Measurements from ENCODE around the gene SDK2. TPM values are rescaled to one million over a fixed set of nuclear protein-coding genes. Genes with fewer than 3 reads are reported as not detected.

Gene SDK2
- total and polyA plus RNA-seq, 7 experiments from 2014 or later = 0.64 to 14.1 (median 8.2) TPM

DNA sequence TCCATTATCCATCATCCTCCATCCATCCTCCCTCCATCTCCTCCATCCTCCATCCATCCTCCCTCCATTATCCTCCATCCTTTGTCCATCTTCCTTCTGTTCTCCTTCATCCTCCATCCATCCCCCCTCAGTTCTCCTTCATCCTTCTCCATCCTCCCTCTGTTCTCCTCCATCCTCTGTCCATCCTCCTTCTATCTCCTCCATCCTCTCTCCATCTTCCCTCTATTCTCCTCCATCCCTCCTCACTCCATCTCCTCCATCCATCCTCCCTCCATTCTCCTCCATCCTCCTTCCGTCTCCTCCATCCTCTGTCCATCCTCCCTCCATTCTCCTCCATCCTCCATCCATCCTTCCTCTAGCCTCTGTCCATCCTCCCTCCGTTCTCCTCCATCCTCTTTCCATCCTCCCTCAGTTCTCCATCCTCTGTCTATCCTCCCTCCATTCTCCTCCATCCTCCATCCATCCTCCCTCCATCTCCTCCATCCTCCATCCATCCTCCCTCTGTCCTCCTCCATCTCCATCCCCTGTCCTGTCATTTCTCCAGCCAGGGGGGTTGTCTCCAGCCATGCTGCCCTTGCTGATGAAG, 143.7 kb downstream of the SDK2 start:
- H3K27ac ChIP-seq (ENCODE audit: low read depth, low read length) = no peak overlapping the region
- ChIA-PET POLR2A (interaction anchor here (0.7 kb wide), 1 partner anchor 225 kb away, joined by 3 read pairs; no protein-coding TSS in a partner anchor), CTCF (no interaction called here)
- no peaks in the 10 kb centered on the region for H3K36me3 ChIP-seq (ENCODE audit: control insufficient read depth in 2 of 3, insufficient read depth in 3 of 3, low read length in 3 of 3)
- H3K4me1 ChIP-seq (ENCODE audit: control insufficient read depth in 2 of 2, insufficient read depth in 2 of 2, low read length in 2 of 2) = no peaks in the 10 kb centered on the region
- H3K27me3 Mint-ChIP-seq = peaks cover 0 to 12% (median 0%) of the 10 kb centered on the region in 5 donors
- H3K4me3 ChIP-seq (ENCODE audit: low read length) = no peak overlapping the region
- intact Hi-C loops (cut with micrococcal nuclease) = no loop called here
- H3K4me1 Mint-ChIP-seq = peaks cover 0 to 12% (median 0%) of the 10 kb centered on the region in 7 donors
- no peaks in the 10 kb centered on the region for H3K9me3 ChIP-seq (ENCODE audit: control insufficient read depth in 2 of 3, low read length in 3 of 3)
- H3K36me3 Mint-ChIP-seq = peaks cover 0 to 30% (median 11%) of the 10 kb centered on the region in 5 donors
- H3K27ac Mint-ChIP-seq = no peak overlapping the region
- H3K4me3 Mint-ChIP-seq = no peak overlapping the region
- ATAC-seq (no peak), DNase-seq (no peak)
- H3K27me3 ChIP-seq (ENCODE audit: control insufficient read depth in 2 of 2, insufficient read depth in 2 of 2, low read length in 2 of 2) = no peaks in the 10 kb centered on the region
- no peaks in the 10 kb centered on the region for H3K9me3 Mint-ChIP-seq

DNA sequence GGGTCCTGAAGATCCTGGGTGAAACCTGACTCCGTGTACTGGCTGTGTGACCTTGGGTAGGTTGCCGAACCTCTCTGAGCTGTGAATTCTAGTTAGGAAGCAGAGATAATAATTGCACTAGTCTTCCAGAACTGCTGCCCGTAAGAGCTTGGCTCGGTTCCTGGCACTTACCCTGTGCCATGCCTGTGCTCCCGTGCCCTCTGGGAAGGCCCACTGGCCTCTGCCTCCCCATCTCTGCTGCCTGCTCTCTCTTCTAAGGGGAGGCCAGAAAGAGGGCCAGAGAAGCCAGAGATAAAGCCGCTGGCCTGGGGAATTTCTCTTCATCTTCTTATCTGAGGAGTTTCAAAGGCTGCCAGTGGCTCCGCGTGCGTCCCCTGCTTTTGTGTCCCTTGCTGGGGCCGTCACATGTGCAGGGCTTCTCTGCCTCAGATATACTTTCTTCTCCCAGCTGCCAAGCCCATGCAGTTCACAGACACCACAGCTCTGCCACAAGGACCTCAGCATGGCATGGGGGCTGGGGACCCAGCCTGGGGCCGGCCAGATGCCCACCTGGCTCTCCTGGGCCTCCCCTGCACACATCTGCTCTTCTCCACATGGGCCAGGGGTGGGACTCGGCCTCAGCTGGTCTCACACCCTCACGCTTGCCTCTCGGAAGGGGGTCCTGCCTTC, 145.2 kb downstream of the SDK2 start:
- Histone ChIP-seq H3K4me1 (ENCODE audit: control insufficient read depth in 2 of 2, insufficient read depth in 2 of 2, low read length in 2 of 2) (no peaks in the 10 kb centered on the region), H3K9me3 (ENCODE audit: control insufficient read depth in 2 of 3, low read length in 3 of 3) (no peaks in the 10 kb centered on the region), H3K36me3 (ENCODE audit: control insufficient read depth in 2 of 3, insufficient read depth in 3 of 3, low read length in 3 of 3) (no peaks in the 10 kb centered on the region), H3K27ac (ENCODE audit: low read depth, low read length) (no peak overlapping the region), H3K27me3 (ENCODE audit: control insufficient read depth in 2 of 2, insufficient read depth in 2 of 2, low read length in 2 of 2) (no peaks in the 10 kb centered on the region), H3K4me3 (ENCODE audit: low read length) (no peak overlapping the region)
- H3K4me1 Mint-ChIP-seq = peaks cover 0 to 12% (median 0%) of the 10 kb centered on the region in 7 donors
- H3K27ac Mint-ChIP-seq = no peak overlapping the region
- no peak overlapping the region for H3K4me3 Mint-ChIP-seq
- ChIA-PET CTCF (no interaction called here), POLR2A (no interaction called here)
- intact Hi-C loops (cut with micrococcal nuclease) = no loop called here
- DNase-seq (no peak), ATAC-seq (no peak)
- peaks cover 0 to 23% (median 10%) of the 10 kb centered on the region in 5 donors for H3K36me3 Mint-ChIP-seq
- peaks cover 0 to 12% (median 0%) of the 10 kb centered on the region in 5 donors for H3K27me3 Mint-ChIP-seq
- no peaks in the 10 kb centered on the region for H3K9me3 Mint-ChIP-seq

DNA sequence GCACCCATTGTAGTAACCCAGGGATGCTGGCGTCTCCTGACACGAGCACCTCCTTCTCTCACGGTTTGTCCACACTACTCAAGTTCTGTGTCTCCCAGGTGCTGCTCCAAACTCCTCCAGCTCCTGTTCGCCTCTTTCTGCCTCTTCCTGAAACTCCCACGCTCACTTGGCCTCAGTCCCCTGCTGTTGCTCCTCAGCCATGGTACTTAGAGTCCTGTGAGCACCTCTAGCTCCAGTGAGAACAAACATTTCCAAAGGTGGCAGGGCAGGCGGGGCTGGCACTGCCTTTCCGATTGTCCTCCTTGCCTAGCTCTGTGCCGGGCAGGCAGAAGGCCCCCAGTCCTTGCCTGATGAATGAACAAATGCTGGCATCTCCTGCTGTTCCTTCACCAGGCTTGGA, 146.1 kb downstream of the SDK2 start:
- H3K9me3 Mint-ChIP-seq = no peaks in the 10 kb centered on the region
- ChIA-PET CTCF (no interaction called here), POLR2A (no interaction called here)
- intact Hi-C loops (cut with micrococcal nuclease) = no loop called here
- no peaks in the 10 kb centered on the region for H3K36me3 ChIP-seq (ENCODE audit: control insufficient read depth in 2 of 3, insufficient read depth in 3 of 3, low read length in 3 of 3)
- H3K4me3 ChIP-seq (ENCODE audit: low read length) = no peak overlapping the region
- ATAC-seq = no peak
- peaks cover 0 to 15% (median 1%) of the 10 kb centered on the region in 5 donors for H3K36me3 Mint-ChIP-seq
- DNase-seq = no peak
- H3K27me3 Mint-ChIP-seq = peaks cover 0 to 12% (median 0%) of the 10 kb centered on the region in 5 donors
- no peak overlapping the region for H3K27ac Mint-ChIP-seq
- no peaks in the 10 kb centered on the region for H3K27me3 ChIP-seq (ENCODE audit: control insufficient read depth in 2 of 2, insufficient read depth in 2 of 2, low read length in 2 of 2)
- no peaks in the 10 kb centered on the region for H3K4me1 ChIP-seq (ENCODE audit: control insufficient read depth in 2 of 2, insufficient read depth in 2 of 2, low read length in 2 of 2)
- no peak overlapping the region for H3K4me3 Mint-ChIP-seq
- peaks cover 0 to 12% (median 0%) of the 10 kb centered on the region in 7 donors for H3K4me1 Mint-ChIP-seq
- H3K27ac ChIP-seq (ENCODE audit: low read depth, low read length) = no peak overlapping the region
- H3K9me3 ChIP-seq (ENCODE audit: control insufficient read depth in 2 of 3, low read length in 3 of 3) = no peaks in the 10 kb centered on the region

GRCh38 chr17:73497721-73498120, 146.5 kb downstream of the SDK2 start:
- no peak overlapping the region for H3K4me3 Mint-ChIP-seq
- H3K36me3 ChIP-seq (ENCODE audit: control insufficient read depth in 2 of 3, insufficient read depth in 3 of 3, low read length in 3 of 3) = no peaks in the 10 kb centered on the region
- ATAC-seq = no peak
- H3K9me3 ChIP-seq (ENCODE audit: control insufficient read depth in 2 of 3, low read length in 3 of 3) = no peaks in the 10 kb centered on the region
- peaks cover 0 to 12% (median 0%) of the 10 kb centered on the region in 7 donors for H3K4me1 Mint-ChIP-seq
- no peaks in the 10 kb centered on the region for H3K9me3 Mint-ChIP-seq
- H3K27ac ChIP-seq (ENCODE audit: low read depth, low read length) = no peak overlapping the region
- no peaks in the 10 kb centered on the region for H3K27me3 ChIP-seq (ENCODE audit: control insufficient read depth in 2 of 2, insufficient read depth in 2 of 2, low read length in 2 of 2)
- H3K4me3 ChIP-seq (ENCODE audit: low read length) = no peak overlapping the region
- H3K27ac Mint-ChIP-seq = peak overlapping the region in 2 of 9 donors; percentile 1 to 39
- no peak for DNase-seq
- intact Hi-C loops (cut with micrococcal nuclease) = no loop called here
- peaks cover 0 to 12% (median 0%) of the 10 kb centered on the region in 5 donors for H3K27me3 Mint-ChIP-seq
- H3K36me3 Mint-ChIP-seq = peaks cover 0 to 10% (median 0%) of the 10 kb centered on the region in 5 donors
- POLR2A ChIA-PET = no interaction called here
- CTCF ChIA-PET = no interaction called here
- H3K4me1 ChIP-seq (ENCODE audit: control insufficient read depth in 2 of 2, insufficient read depth in 2 of 2, low read length in 2 of 2) = no peaks in the 10 kb centered on the region

DNA sequence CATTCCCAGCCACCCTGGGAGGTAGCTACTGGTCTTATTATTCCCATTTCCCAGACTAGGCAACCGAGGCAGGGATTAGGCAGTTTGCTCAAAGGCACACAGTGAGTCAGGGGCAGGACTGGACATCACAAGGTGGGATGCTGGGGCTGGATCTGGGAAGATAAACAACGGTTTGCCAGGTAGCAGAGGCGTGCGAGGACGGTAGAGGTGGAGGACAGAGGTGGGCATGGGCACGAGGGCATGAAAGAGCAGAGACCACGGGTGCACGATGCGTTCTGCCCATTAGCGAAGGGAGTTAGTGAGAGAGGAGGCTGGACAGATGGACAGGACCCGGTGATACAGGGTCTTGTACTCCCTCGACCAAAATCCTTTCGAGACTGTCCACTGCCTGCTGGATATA, 148.0 kb downstream of the SDK2 start:
- intact Hi-C loops (cut with micrococcal nuclease) = no loop called here
- Histone ChIP-seq H3K4me3 (ENCODE audit: low read length) (no peak overlapping the region), H3K9me3 (ENCODE audit: control insufficient read depth in 2 of 3, low read length in 3 of 3) (no peaks in the 10 kb centered on the region), H3K27ac (ENCODE audit: low read depth, low read length) (no peak overlapping the region), H3K27me3 (ENCODE audit: control insufficient read depth in 2 of 2, insufficient read depth in 2 of 2, low read length in 2 of 2) (no peaks in the 10 kb centered on the region), H3K4me1 (ENCODE audit: control insufficient read depth in 2 of 2, insufficient read depth in 2 of 2, low read length in 2 of 2) (no peaks in the 10 kb centered on the region), H3K36me3 (ENCODE audit: control insufficient read depth in 2 of 3, insufficient read depth in 3 of 3, low read length in 3 of 3) (no peaks in the 10 kb centered on the region)
- H3K9me3 Mint-ChIP-seq = peaks cover 0 to 2% (median 0%) of the 10 kb centered on the region in 11 donors
- ChIA-PET CTCF (no interaction called here), POLR2A (no interaction called here)
- no peak for DNase-seq
- peaks cover 0 to 12% (median 0%) of the 10 kb centered on the region in 5 donors for H3K27me3 Mint-ChIP-seq
- H3K4me3 Mint-ChIP-seq = no peak overlapping the region
- no peak for ATAC-seq
- H3K4me1 Mint-ChIP-seq = peaks cover 0 to 12% (median 0%) of the 10 kb centered on the region in 7 donors
- peak overlapping the region in 1 of 9 donors; percentile 70 for H3K27ac Mint-ChIP-seq
- H3K36me3 Mint-ChIP-seq = peaks cover 0 to 10% (median 0%) of the 10 kb centered on the region in 5 donors

- Histone ChIP-seq H3K9me3 (ENCODE audit: control insufficient read depth in 2 of 3, low read length in 3 of 3) (no peaks in the 10 kb centered on the region), H3K4me1 (ENCODE audit: control insufficient read depth in 2 of 2, insufficient read depth in 2 of 2, low read length in 2 of 2) (no peaks in the 10 kb centered on the region), H3K27me3 (ENCODE audit: control insufficient read depth in 2 of 2, insufficient read depth in 2 of 2, low read length in 2 of 2) (no peaks in the 10 kb centered on the region), H3K4me3 (ENCODE audit: low read length) (no peak overlapping the region), H3K27ac (ENCODE audit: low read depth, low read length) (no peak overlapping the region), H3K36me3 (ENCODE audit: control insufficient read depth in 2 of 3, insufficient read depth in 3 of 3, low read length in 3 of 3) (no peaks in the 10 kb centered on the region)
- H3K4me1 Mint-ChIP-seq = peaks cover 0 to 12% (median 0%) of the 10 kb centered on the region in 7 donors
- H3K9me3 Mint-ChIP-seq = peaks cover 0 to 2% (median 0%) of the 10 kb centered on the region in 11 donors
- DNase-seq (no peak), ATAC-seq (no peak)
- H3K27ac Mint-ChIP-seq = peak overlapping the region in 1 of 9 donors; percentile 36
- POLR2A ChIA-PET = no interaction called here
- H3K4me3 Mint-ChIP-seq = no peak overlapping the region
- intact Hi-C loops (cut with micrococcal nuclease) = no loop called here
- peaks cover 0 to 10% (median 0%) of the 10 kb centered on the region in 5 donors for H3K27me3 Mint-ChIP-seq
- H3K36me3 Mint-ChIP-seq = peaks cover 0 to 10% (median 0%) of the 10 kb centered on the region in 5 donors
- CTCF ChIA-PET = no interaction called here
Measured at GRCh38 chr17:73495641-73496040, 148.6 kb downstream of the SDK2 start.

- no peaks in the 10 kb centered on the region for H3K36me3 ChIP-seq (ENCODE audit: control insufficient read depth in 2 of 3, insufficient read depth in 3 of 3, low read length in 3 of 3)
- ATAC-seq = no peak
- H3K27me3 ChIP-seq (ENCODE audit: control insufficient read depth in 2 of 2, insufficient read depth in 2 of 2, low read length in 2 of 2) = no peaks in the 10 kb centered on the region
- ChIA-PET CTCF (no interaction called here), POLR2A (no interaction called here)
- H3K9me3 ChIP-seq (ENCODE audit: control insufficient read depth in 2 of 3, low read length in 3 of 3) = no peaks in the 10 kb centered on the region
- H3K4me3 ChIP-seq (ENCODE audit: low read length) = no peak overlapping the region
- peaks cover 0 to 10% (median 0%) of the 10 kb centered on the region in 5 donors for H3K36me3 Mint-ChIP-seq
- intact Hi-C loops (cut with micrococcal nuclease) = no loop called here
- H3K27ac Mint-ChIP-seq = no peak overlapping the region
- DNase-seq = no peak
- no peak overlapping the region for H3K27ac ChIP-seq (ENCODE audit: low read depth, low read length)
- peaks cover 0 to 2% (median 0%) of the 10 kb centered on the region in 11 donors for H3K9me3 Mint-ChIP-seq
- no peak overlapping the region for H3K4me3 Mint-ChIP-seq
- peaks cover 0 to 8% (median 0%) of the 10 kb centered on the region in 7 donors for H3K4me1 Mint-ChIP-seq
- peaks cover 0 to 4% (median 0%) of the 10 kb centered on the region in 5 donors for H3K27me3 Mint-ChIP-seq
- H3K4me1 ChIP-seq (ENCODE audit: control insufficient read depth in 2 of 2, insufficient read depth in 2 of 2, low read length in 2 of 2) = no peaks in the 10 kb centered on the region
Measured at GRCh38 chr17:73494950-73495349, 149.3 kb downstream of the SDK2 start.

All from naive thymus-derived CD4-positive, alpha-beta T cell (primary cell).